H1 (cell line): ENCODE results near the gene ZNF646. TPM values are rescaled to one million over a fixed set of nuclear protein-coding genes. Genes with fewer than 3 reads are reported as not detected.

Source experiments
- CTCF ChIA-PET: fragments of 300-600 bp; sonication (Branson Sonifier 250); formaldehyde crosslinking; loops from one replicate; lab custom pipeline; 2021; ENCODE audit not compliant: partially characterized antibody; lab: Charles Lee
- POLR2A ChIA-PET: fragments of 300-600 bp; sonication (Branson Sonifier 250); formaldehyde crosslinking; loops from one replicate; lab custom pipeline; 2021; ENCODE audit warnings: inconsistent platforms; ENCODE audit not compliant: partially characterized antibody; lab: Charles Lee
- DNase-seq, 2 experiments: peaks; one replicate each; pipeline versions ENCODE4 v3.0.0 to v3.0.0-alpha.2; 2010 to 2022; ENCODE audit warnings: low spot score in 2 of 2, low read depth in 1 of 2, mixed read lengths in 1 of 2
- FAIRE-seq: peaks from 2 replicates; lab custom pipeline; 2011; peaks lifted over from hg19 to GRCh38; lab: Jason Lieb, UNC
- H2AFZ ChIP-seq: 2 replicates; pipeline ENCODE4 v1.8.1; 2012; ENCODE audit warnings: low read length, inconsistent platforms
- H2AK5ac ChIP-seq: 2 replicates; pipeline ENCODE4 v1.6.1; 2013; ENCODE audit warnings: low read depth, low read length
- H2BK120ac ChIP-seq: replicated peaks from 2 replicates; pipeline ENCODE3; 2013; ENCODE audit warnings: low read depth, low read length, inconsistent platforms
- H2BK12ac ChIP-seq: 2 replicates; pipeline ENCODE4 v1.6.1; 2013; ENCODE audit warnings: low read depth, low read length
- H2BK15ac ChIP-seq: 2 replicates; pipeline ENCODE4 v1.6.1; 2013; ENCODE audit warnings: low read length
- H2BK20ac ChIP-seq: 2 replicates; pipeline ENCODE4 v1.6.1; 2013; ENCODE audit warnings: low read length
- H2BK5ac ChIP-seq: 2 replicates; pipeline ENCODE4 v1.6.1; 2013; ENCODE audit warnings: low read depth, low read length
- H3K14ac ChIP-seq: 2 replicates; pipeline ENCODE4 v1.6.1; 2013; ENCODE audit warnings: inconsistent platforms; ENCODE audit not compliant: insufficient read length
- H3K18ac ChIP-seq: 2 replicates; pipeline ENCODE4 v1.6.1; 2013; ENCODE audit warnings: low read length; ENCODE audit errors: extremely low read depth
- H3K23ac ChIP-seq: 2 replicates; pipeline ENCODE4 v1.6.1; 2013; ENCODE audit warnings: inconsistent platforms; ENCODE audit not compliant: insufficient read length
- H3K23me2 ChIP-seq: 2 replicates; pipeline ENCODE4 v1.6.1; 2013; ENCODE audit warnings: low read depth, low read length
- H3K27ac ChIP-seq: 2 replicates; pipeline ENCODE4 v1.6.1; 2011; ENCODE audit warnings: low read depth, low read length, inconsistent platforms
- H3K27me3 ChIP-seq, 4 experiments: replicated peaks in 1 of 4; 1 replicate in 1 of 4; 2 replicates in 3 of 4; pipeline versions ENCODE4 v1.6.1 to v1.8.1; 2011 to 2013; ENCODE audit warnings: low read length in 3 of 4, mild to moderate bottlenecking in 3 of 4, inconsistent platforms in 2 of 4, mixed read lengths in 2 of 4, moderate library complexity in 1 of 4; ENCODE audit not compliant: control insufficient read depth in 3 of 4, insufficient read depth in 3 of 4; ENCODE audit errors: extremely low read depth in 1 of 4
- H3K36me3 ChIP-seq, 4 experiments: 2 replicates each; pipeline versions ENCODE4 v1.6.1 to v1.8.1; 2011 to 2013; ENCODE audit warnings: mild to moderate bottlenecking in 4 of 4, low read length in 3 of 4, moderate library complexity in 2 of 4, control low read depth in 1 of 4, inconsistent platforms in 1 of 4; ENCODE audit not compliant: insufficient read depth in 4 of 4, control insufficient read depth in 2 of 4
- H3K4ac ChIP-seq: replicated peaks from 2 replicates; pipeline ENCODE3; 2013; ENCODE audit warnings: low read length, low read depth, mixed read lengths, inconsistent platforms; ENCODE audit not compliant: insufficient read length
- H3K4me1 ChIP-seq, 4 experiments: replicated peaks in 1 of 4; 1 replicate in 1 of 4; 2 replicates in 3 of 4; pipeline versions ENCODE4 v1.6.1 to v1.8.1; 2011 to 2013; ENCODE audit warnings: low read length in 3 of 4, inconsistent platforms in 2 of 4, mixed read lengths in 1 of 4; ENCODE audit not compliant: insufficient read depth in 4 of 4, control insufficient read depth in 3 of 4
- H3K4me2 ChIP-seq, 2 experiments: 2 replicates each; pipeline versions ENCODE4 v1.6.1 to v1.8.1; 2011 to 2013; ENCODE audit warnings: low read depth in 2 of 2, low read length in 2 of 2, control low read depth in 1 of 2, inconsistent platforms in 1 of 2, mild to moderate bottlenecking in 1 of 2; ENCODE audit not compliant: insufficient read depth in 1 of 2
- H3K4me3 ChIP-seq, 4 experiments: fragments of 200-600, 300-600 bp in 1 of 4; sonication (generic), shearing (Covaris generic), sonication (Bioruptor Twin) in 1 of 4; 2 replicates each; pipeline versions ENCODE4 v1.5.1 to v1.8.1; 2011 to 2016; ENCODE audit warnings: low read length in 4 of 4, low read depth in 3 of 4, control low read depth in 2 of 4, inconsistent platforms in 2 of 4, mild to moderate bottlenecking in 2 of 4, mixed read lengths in 1 of 4, moderate library complexity in 1 of 4; ENCODE audit not compliant: insufficient read depth in 2 of 4; ENCODE audit errors: extremely low read depth in 1 of 4
- H3K56ac ChIP-seq: replicated peaks from 2 replicates; pipeline ENCODE3; 2013; ENCODE audit warnings: low read depth, mild to moderate bottlenecking, mixed read lengths, low read length, inconsistent platforms; ENCODE audit not compliant: insufficient read length
- H3K79me1 ChIP-seq: 2 replicates; pipeline ENCODE4 v1.6.1; 2013; ENCODE audit warnings: low read depth, low read length, control low read depth
- H3K79me2 ChIP-seq, 2 experiments: 2 replicates each; pipeline versions ENCODE4 v1.6.1 to v1.8.1; 2012 to 2013; ENCODE audit warnings: low read length in 2 of 2, mild to moderate bottlenecking in 2 of 2, inconsistent platforms in 1 of 2; ENCODE audit not compliant: insufficient read depth in 2 of 2, control insufficient read depth in 1 of 2
- H3K9ac ChIP-seq, 4 experiments: replicated peaks in 1 of 4; 1 replicate in 1 of 4; 2 replicates in 3 of 4; pipeline versions ENCODE4 v1.6.1 to v1.8.1; 2011 to 2013; ENCODE audit warnings: low read depth in 3 of 4, low read length in 3 of 4, control low read depth in 2 of 4, mild to moderate bottlenecking in 2 of 4, moderate library complexity in 2 of 4, inconsistent platforms in 1 of 4; ENCODE audit errors: extremely low read depth in 1 of 4
- H3K9me3 ChIP-seq, 2 experiments: 2 replicates each; pipeline versions ENCODE4 v1.6.1 to v1.8.1; 2012 to 2013; ENCODE audit warnings: mild to moderate bottlenecking in 2 of 2, moderate library complexity in 2 of 2, control low read depth in 1 of 2, inconsistent platforms in 1 of 2, low read depth in 1 of 2, low read length in 1 of 2, mixed read lengths in 1 of 2; ENCODE audit not compliant: insufficient read depth in 2 of 2
- H4K20me1 ChIP-seq, 2 experiments: replicated peaks in 1 of 2; 2 replicates each; pipeline versions ENCODE3 to v1.8.1; 2011 to 2013; ENCODE audit warnings: inconsistent platforms in 2 of 2, low read length in 2 of 2, mild to moderate bottlenecking in 1 of 2; ENCODE audit not compliant: insufficient read depth in 2 of 2, control insufficient read depth in 1 of 2
- H4K5ac ChIP-seq: 2 replicates; pipeline ENCODE4 v1.6.1; 2013; ENCODE audit warnings: low read length, low read depth, mixed read lengths, inconsistent platforms; ENCODE audit not compliant: insufficient read length
- H4K8ac ChIP-seq: 2 replicates; pipeline ENCODE4 v1.8.0; 2013; ENCODE audit warnings: mild to moderate bottlenecking, moderate library complexity, low read length, inconsistent platforms; ENCODE audit not compliant: insufficient read depth; ENCODE audit errors: extremely low read depth
- H4K91ac ChIP-seq: replicated peaks from 2 replicates; pipeline ENCODE3; 2013; ENCODE audit warnings: low read length, mixed read lengths, inconsistent platforms; ENCODE audit not compliant: insufficient read length
- BACH1 ChIP-seq: IDR thresholded peaks from 2 replicates; pipeline ENCODE4 v1.6.1; 2012; ENCODE audit warnings: low read length, improper control_type of control experiment
- BRCA1 ChIP-seq: IDR thresholded peaks from 2 replicates; pipeline ENCODE4 v1.6.1; 2012; ENCODE audit warnings: low read depth, low read length, improper control_type of control experiment
- CREB1 ChIP-seq: IDR thresholded peaks from 2 replicates; pipeline ENCODE4 v1.6.1; 2012; ENCODE audit warnings: inconsistent platforms
- CTBP2 ChIP-seq: IDR thresholded peaks from 2 replicates; pipeline ENCODE4 v1.7.0; 2011; ENCODE audit warnings: borderline replicate concordance, mild to moderate bottlenecking, moderate library complexity, mixed read lengths, low read length; ENCODE audit not compliant: insufficient read depth, insufficient read length
- MAFK ChIP-seq: IDR thresholded peaks from 2 replicates; pipeline ENCODE4 v1.6.1; 2012; ENCODE audit warnings: low read depth, mild to moderate bottlenecking, improper control_type of control experiment, low read length
- SAP30 ChIP-seq: fragments of 300-600 bp; sonication (generic); IDR thresholded peaks from 2 replicates; pipeline ENCODE4 v1.7.1; 2012; ENCODE audit warnings: low read length, moderate library complexity, mild to moderate bottlenecking, inconsistent platforms; ENCODE audit not compliant: insufficient read depth, insufficient replicate concordance
- SP1 ChIP-seq: IDR thresholded peaks from 2 replicates; pipeline ENCODE4 v1.6.1; 2011; ENCODE audit warnings: low read depth, low read length
- SP2 ChIP-seq: IDR thresholded peaks from 2 replicates; pipeline ENCODE4 v1.6.1; 2012; ENCODE audit warnings: mild to moderate bottlenecking, low read length, inconsistent platforms
- SUZ12 ChIP-seq: fragments of 200-600 bp; sonication (generic); IDR thresholded peaks from 2 replicates; pipeline ENCODE4 v1.6.1; 2012; ENCODE audit warnings: mild to moderate bottlenecking, inconsistent platforms, low read length, moderate library complexity, mixed read lengths
- TEAD4 ChIP-seq: IDR thresholded peaks from 2 replicates; pipeline ENCODE4 v1.6.1; 2012; ENCODE audit warnings: low read depth, low read length, inconsistent platforms, mixed read lengths
- WGBS, 2 experiments: shearing (Covaris generic) in 1 of 2; methylation state at CpG; one replicate each; pipeline versions ENCODE4 v1.1.6 to v1.1.7; 2013 to 2015; ENCODE audit warnings: low lambda C conversion rate in 2 of 2, mixed read lengths in 2 of 2, inconsistent platforms in 1 of 2, low coverage in 1 of 2, missing lambda C conversion rate in 1 of 2; ENCODE audit not compliant: insufficient replicate concordance in 2 of 2, insufficient coverage in 1 of 2, insufficient read length in 1 of 2; ENCODE audit errors: extremely low coverage in 1 of 2, missing lambda C conversion rate in 1 of 2; 5-methylcytosine and 5-hydroxymethylcytosine counted together
- polyA plus RNA-seq, 7 experiments: library from polyadenylated mRNA; depleted of rRNA in 3 of 7; stranded (reverse) in 5 of 7; unstranded in 2 of 7; fragments of >200 nt in 5 of 7; fragments of 200-250 nt in 2 of 7; gene quantifications; 1 replicate in 5 of 7; 2 replicates in 1 of 7; 4 replicates in 1 of 7; pipeline versions ENCODE4 v1.2.1 to v1.2.3, GENCODE V29; 2011 to 2013; ENCODE audit warnings: missing spikeins in 2 of 7, mixed read lengths in 2 of 7
- total RNA-seq: library from RNA; stranded (reverse); fragmentation: NEBNext Ultra II Directional; extraction: Animal tissue kit (Norgen Biotek cat#: 25700); gene quantifications from 2 replicates; pipeline ENCODE4 v1.2.1, GENCODE V29; 2021
- TF ChIP-seq, protein P1 (sequence below), 3 experiments: IDR thresholded peaks; 1 replicate in 2 of 3; 2 replicates in 1 of 3; pipeline versions ENCODE4 v1.5.1 to v1.6.1; 2011; ENCODE audit warnings: low read length in 3 of 3, mild to moderate bottlenecking in 3 of 3, inconsistent platforms in 2 of 3, low read depth in 1 of 3, moderate library complexity in 1 of 3; ENCODE audit not compliant: insufficient read depth in 1 of 3; ENCODE audit errors: control extremely low read depth in 1 of 3

The ZNF646 gene
- total and polyA plus RNA-seq, 2 of the 8 experiments (the other 6 are each of a cell fraction or from before 2014, with no cell fraction given), result 6.5 to 25.0 TPM

DNA sequence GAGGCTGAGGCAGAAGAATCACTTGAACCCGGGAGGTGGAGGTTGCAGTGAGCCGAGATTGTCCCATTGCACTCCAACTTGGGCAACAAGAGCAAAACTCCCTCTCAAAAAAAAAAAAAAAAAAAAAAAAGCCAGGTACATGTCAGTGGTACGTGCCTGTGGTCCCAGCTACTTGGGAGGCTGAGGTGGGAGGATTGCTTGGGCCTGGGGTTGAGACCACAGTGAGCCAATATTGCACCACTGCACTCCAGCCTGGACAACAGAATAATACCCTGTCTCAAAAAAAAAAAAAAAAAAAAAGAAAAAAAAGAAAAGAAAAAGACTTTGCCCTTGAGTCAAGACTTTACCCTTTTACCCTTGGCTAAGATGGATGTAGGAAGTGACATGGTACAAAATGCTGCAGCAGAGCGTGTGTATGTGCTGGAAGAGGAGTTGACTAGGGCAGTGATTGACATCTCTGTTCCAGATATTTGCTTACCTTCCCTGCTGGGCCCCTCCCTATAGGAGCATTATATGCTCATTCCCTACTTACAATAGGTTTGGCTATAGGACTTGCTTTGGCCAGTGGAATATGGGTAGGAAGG lies 30.2 kb upstream of the ZNF646 start:
- H2BK120ac ChIP-seq, result no peak overlapping the region
- no peaks in the 10 kb centered on the region for H3K27me3 ChIP-seq
- peaks cover 2% of the 10 kb centered on the region; the same call in 1 of the 2 replicates for H3K23me2 ChIP-seq
- H3K4ac ChIP-seq, result no peak overlapping the region
- no peak overlapping the region for H3K56ac ChIP-seq
- no peaks in the 10 kb centered on the region for H4K20me1 ChIP-seq
- H3K36me3 ChIP-seq, result peaks cover 0 to 7% (median 0%) of the 10 kb centered on the region in 4 experiments; a peak in 1 of 8 replicates
- TF ChIP-seq SUZ12 (no peak), SAP30 (no peak), BRCA1 (no peak), BACH1 (no peak), MAFK (no peak), CREB1 (no peak), SP1 (no peak), CTBP2 (no peak), SP2 (no peak), TEAD4 (no peak)
- TF ChIP-seq, protein P1, sequence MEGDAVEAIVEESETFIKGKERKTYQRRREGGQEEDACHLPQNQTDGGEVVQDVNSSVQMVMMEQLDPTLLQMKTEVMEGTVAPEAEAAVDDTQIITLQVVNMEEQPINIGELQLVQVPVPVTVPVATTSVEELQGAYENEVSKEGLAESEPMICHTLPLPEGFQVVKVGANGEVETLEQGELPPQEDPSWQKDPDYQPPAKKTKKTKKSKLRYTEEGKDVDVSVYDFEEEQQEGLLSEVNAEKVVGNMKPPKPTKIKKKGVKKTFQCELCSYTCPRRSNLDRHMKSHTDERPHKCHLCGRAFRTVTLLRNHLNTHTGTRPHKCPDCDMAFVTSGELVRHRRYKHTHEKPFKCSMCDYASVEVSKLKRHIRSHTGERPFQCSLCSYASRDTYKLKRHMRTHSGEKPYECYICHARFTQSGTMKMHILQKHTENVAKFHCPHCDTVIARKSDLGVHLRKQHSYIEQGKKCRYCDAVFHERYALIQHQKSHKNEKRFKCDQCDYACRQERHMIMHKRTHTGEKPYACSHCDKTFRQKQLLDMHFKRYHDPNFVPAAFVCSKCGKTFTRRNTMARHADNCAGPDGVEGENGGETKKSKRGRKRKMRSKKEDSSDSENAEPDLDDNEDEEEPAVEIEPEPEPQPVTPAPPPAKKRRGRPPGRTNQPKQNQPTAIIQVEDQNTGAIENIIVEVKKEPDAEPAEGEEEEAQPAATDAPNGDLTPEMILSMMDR (IDR thresholded peaks at IDR 0.05; ENCODE audit: control extremely low read depth in 1 of 3, insufficient read depth in 1 of 3, low read depth in 1 of 3, low read length in 3 of 3), result no peak
- POLR2A ChIA-PET, result interaction anchor here (0.5 to 3.2 kb wide), 5 partner anchors 8 to 249 kb away, joined by 3 to 15 read pairs (median 3); partner anchors contain the start of gene VKORC1
- H3K4me2 ChIP-seq, result no peak overlapping the region; a peak in 1 of 4 replicates
- no peak overlapping the region for H2AFZ ChIP-seq
- H2AK5ac ChIP-seq, result no peak overlapping the region
- H4K91ac ChIP-seq, result no peak overlapping the region
- FAIRE-seq (no peak), DNase-seq (no peak)
- no peak overlapping the region for H3K23ac ChIP-seq
- no peak overlapping the region for H2BK5ac ChIP-seq
- no peak overlapping the region for H3K4me3 ChIP-seq
- H3K9me3 ChIP-seq, result no peaks in the 10 kb centered on the region
- CTCF ChIA-PET, result interaction anchor here (1.0 to 1.8 kb wide), 4 partner anchors 12 to 830 kb away, joined by 3 to 7 read pairs (median 3); partner anchors contain the start of gene ZNF267
- no peaks in the 10 kb centered on the region for H3K79me2 ChIP-seq
- H3K14ac ChIP-seq, result no peak overlapping the region
- no peak overlapping the region for H2BK12ac ChIP-seq
- no peaks in the 10 kb centered on the region; the same call in 1 of the 2 replicates for H3K79me1 ChIP-seq
- H3K18ac ChIP-seq, result no peak overlapping the region
- no peak overlapping the region for H4K8ac ChIP-seq
- H2BK15ac ChIP-seq, result no peak overlapping the region
- 89% methylated on average over 3 of the region's 4 CpGs; no CpG with 5 or more reads in 1 of the 2 experiments for WGBS, 2 experiments
- H4K5ac ChIP-seq, result no peak overlapping the region
- H3K4me1 ChIP-seq, result peaks cover 0 to 3% (median 0%) of the 10 kb centered on the region in 4 experiments; a peak in 3 of 7 replicates
- no peak overlapping the region for H3K9ac ChIP-seq
- H3K27ac ChIP-seq, result no peak overlapping the region
- H2BK20ac ChIP-seq, result no peak overlapping the region
